Brain microvascular endothelial cell (primary cell): ENCODE data around the gene RDH13.

Experiments
- DNase-seq: peaks from one replicate; pipeline ENCODE4 v3.0.0-alpha.2; 2020
- H3K27ac ChIP-seq: fragments of 250-450 bp; sonication (Bioruptor Pico); 2 replicates; pipeline ENCODE4 v1.5.1; 2020; ENCODE audit warnings: mild to moderate bottlenecking, moderate library complexity
- H3K27me3 ChIP-seq: fragments of 250-450 bp; sonication (Bioruptor Pico); replicated peaks from 2 replicates; pipeline ENCODE4 v1.5.1; 2020; ENCODE audit warnings: mild to moderate bottlenecking
- H3K36me3 ChIP-seq: fragments of 250-450 bp; sonication (Bioruptor Pico); replicated peaks from 2 replicates; pipeline ENCODE4 v1.5.1; 2020; ENCODE audit warnings: mild to moderate bottlenecking
- H3K4me3 ChIP-seq: 2 replicates; pipeline ENCODE4 v1.5.1; 2011; ENCODE audit warnings: low read depth, mild to moderate bottlenecking, control low read depth, low read length, moderate library complexity
- in situ Hi-C: cut with HindIII; loops from 2 replicates; pipeline ENCODE4 v1.10.0; 2017; ENCODE audit warnings: low sequenced_read_pairs, low pct_ligation_motif_present
- TF ChIP-seq, protein P1 (sequence below): IDR thresholded peaks from 2 replicates; pipeline ENCODE4 v1.5.1; 2011; ENCODE audit warnings: low read depth, mild to moderate bottlenecking, moderate library complexity, low read length, control low read depth, inconsistent platforms; ENCODE audit errors: missing control alignments

Gene RDH13

GRCh38 chr19:55075371-55075998 lies 12.5 kb upstream of the RDH13 start, which contains the start of gene EPS8L1:
EPS8L1 (plus strand) TSS chr19:55075869; CDS start chr19:55076445, 576 bp downstream.
- Histone ChIP-seq H3K27me3 (no peaks in the 10 kb centered on the region), H3K27ac (no peak within 1 kb of the TSS)

DNA sequence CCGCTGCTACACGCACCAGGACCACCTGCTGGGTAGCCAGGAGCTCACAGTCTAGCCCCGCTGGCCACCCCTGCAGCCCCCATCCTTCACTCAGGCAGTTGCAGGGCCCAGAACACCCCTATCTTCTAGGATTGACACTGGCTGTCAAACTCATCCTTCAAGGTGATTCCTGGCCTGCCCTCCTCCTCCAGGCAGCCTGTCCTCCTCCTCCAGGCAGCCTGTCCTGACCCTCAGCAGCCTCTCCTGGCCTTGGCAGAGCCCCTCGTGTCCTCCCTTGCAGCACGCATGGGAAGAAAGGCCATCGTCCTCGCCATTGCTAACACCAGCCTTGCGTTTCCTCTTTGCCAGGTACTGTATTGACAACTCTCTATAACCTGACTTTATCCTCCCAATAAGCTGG lies 9.0 kb upstream of the RDH13 start:
- DNase-seq = no peak
- Histone ChIP-seq H3K4me3 (no peak overlapping the region), H3K36me3 (no peaks in the 10 kb centered on the region), H3K27ac (no peak overlapping the region), H3K27me3 (peaks cover 23% of the 10 kb centered on the region)
- in situ Hi-C loops = no loop called here
- TF ChIP-seq, protein P1, sequence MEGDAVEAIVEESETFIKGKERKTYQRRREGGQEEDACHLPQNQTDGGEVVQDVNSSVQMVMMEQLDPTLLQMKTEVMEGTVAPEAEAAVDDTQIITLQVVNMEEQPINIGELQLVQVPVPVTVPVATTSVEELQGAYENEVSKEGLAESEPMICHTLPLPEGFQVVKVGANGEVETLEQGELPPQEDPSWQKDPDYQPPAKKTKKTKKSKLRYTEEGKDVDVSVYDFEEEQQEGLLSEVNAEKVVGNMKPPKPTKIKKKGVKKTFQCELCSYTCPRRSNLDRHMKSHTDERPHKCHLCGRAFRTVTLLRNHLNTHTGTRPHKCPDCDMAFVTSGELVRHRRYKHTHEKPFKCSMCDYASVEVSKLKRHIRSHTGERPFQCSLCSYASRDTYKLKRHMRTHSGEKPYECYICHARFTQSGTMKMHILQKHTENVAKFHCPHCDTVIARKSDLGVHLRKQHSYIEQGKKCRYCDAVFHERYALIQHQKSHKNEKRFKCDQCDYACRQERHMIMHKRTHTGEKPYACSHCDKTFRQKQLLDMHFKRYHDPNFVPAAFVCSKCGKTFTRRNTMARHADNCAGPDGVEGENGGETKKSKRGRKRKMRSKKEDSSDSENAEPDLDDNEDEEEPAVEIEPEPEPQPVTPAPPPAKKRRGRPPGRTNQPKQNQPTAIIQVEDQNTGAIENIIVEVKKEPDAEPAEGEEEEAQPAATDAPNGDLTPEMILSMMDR = no peak

More at GRCh38 chr19:55075371-55075998, 12.5 kb upstream of the RDH13 start, which contains the start of gene EPS8L1:
- no peak for DNase-seq
- in situ Hi-C loops = no loop called here
- TF ChIP-seq, protein P1 = no peak
- no peak within 1 kb of the TSS for H3K4me3 ChIP-seq
- H3K36me3 ChIP-seq = no peaks in the 10 kb centered on the region

GRCh38 chr19:55071129-55071502 lies 8.2 kb upstream of the RDH13 start:
- DNase-seq = peak; percentile 39
- TF ChIP-seq, protein P1 = no peak
- no peaks in the 10 kb centered on the region for H3K36me3 ChIP-seq
- in situ Hi-C loops = no loop called here
- peaks cover 23% of the 10 kb centered on the region for H3K27me3 ChIP-seq
- no peak overlapping the region for H3K27ac ChIP-seq
- H3K4me3 ChIP-seq = no peak overlapping the region

DNA sequence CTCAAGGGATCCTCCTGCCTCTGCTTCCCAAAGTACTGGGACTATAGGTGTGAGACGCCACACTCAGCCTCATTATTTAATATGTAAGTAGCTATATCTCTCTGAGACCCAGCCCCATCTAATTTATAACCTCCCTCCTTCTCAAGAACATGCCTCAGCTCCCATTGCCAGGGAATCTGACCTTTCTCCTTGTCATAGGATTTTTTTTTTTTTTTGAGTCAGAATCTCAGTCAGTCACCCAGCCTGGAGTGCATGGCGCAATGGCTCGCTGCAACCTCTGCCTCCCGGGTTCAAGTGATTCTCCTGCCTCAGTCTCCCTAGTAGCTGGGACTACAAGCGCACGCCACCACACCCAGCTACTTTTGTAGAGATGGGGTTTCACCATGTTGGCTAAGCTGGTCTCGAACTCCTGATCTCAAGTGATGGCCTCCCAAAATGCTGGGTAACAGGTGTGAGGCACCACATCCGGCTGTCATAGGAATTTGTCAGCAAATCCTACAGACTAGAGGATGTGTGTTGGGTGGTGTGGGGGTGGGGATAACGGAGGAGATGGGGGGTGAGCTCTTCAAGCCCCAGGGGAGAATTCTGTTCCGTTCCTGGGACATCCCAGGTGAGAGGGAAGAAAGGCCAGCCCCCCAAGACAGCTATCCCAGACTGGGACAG lies 7.6 kb upstream of the RDH13 start:
- Histone ChIP-seq H3K27ac (no peak overlapping the region), H3K4me3 (no peak overlapping the region), H3K27me3 (peaks cover 23% of the 10 kb centered on the region), H3K36me3 (no peaks in the 10 kb centered on the region)
- in situ Hi-C loops = no loop called here
- DNase-seq = no peak
- TF ChIP-seq, protein P1 = no peak

DNA sequence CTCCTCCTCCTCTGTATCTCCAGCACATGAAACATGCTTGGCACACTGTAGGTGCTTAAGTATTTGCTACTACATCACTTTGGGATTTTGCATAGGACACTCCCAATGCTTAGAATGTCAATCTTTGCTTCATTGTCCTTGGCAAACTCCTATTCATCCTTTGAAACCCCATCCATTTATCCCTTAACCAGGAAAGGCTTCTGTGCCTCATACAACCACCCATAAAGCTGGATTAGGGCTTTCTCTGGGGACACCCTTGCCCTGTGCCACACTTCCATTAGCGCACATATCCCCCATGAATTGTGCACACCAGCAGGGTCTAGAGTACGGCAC lies 6.9 kb upstream of the RDH13 start:
- DNase-seq = no peak
- TF ChIP-seq, protein P1 = no peak
- Histone ChIP-seq H3K27ac (no peak overlapping the region), H3K36me3 (no peaks in the 10 kb centered on the region), H3K27me3 (peaks cover 23% of the 10 kb centered on the region), H3K4me3 (no peak overlapping the region)
- in situ Hi-C loops = no loop called here
